MM.1S (cell line): Measurements from ENCODE around the gene APBB2.

Source experiments
- DNase-seq: peaks from one replicate; pipeline ENCODE4 v3.0.0-alpha.2; 2015
- H2AFZ ChIP-seq: fragments of 300-600 bp; sonication (generic); 2 replicates; pipeline ENCODE4 v1.6.0; 2016; ENCODE audit warnings: antibody characterized with exemption, low read length
- H3F3A ChIP-seq: fragments of 300-600 bp; sonication (generic); 2 replicates; pipeline ENCODE4 v1.6.1; 2016; ENCODE audit warnings: mild to moderate bottlenecking, antibody characterized with exemption, low read length, moderate library complexity, mixed read lengths; ENCODE audit not compliant: insufficient read depth
- H3K27ac ChIP-seq: fragments of 300-600 bp; sonication (generic); 2 replicates; pipeline ENCODE4 v1.5.1; 2016; ENCODE audit warnings: mild to moderate bottlenecking, low read length
- H3K27me3 ChIP-seq: fragments of 300-600 bp; sonication (generic); replicated peaks from 2 replicates; pipeline ENCODE4 v1.6.0; 2016; ENCODE audit warnings: low read length; ENCODE audit not compliant: insufficient read depth
- H3K36me3 ChIP-seq: fragments of 300-600 bp; sonication (generic); replicated peaks from 2 replicates; pipeline ENCODE4 v1.6.1; 2016; ENCODE audit warnings: mild to moderate bottlenecking, low read length, mixed read lengths; ENCODE audit not compliant: insufficient read depth
- H3K4me1 ChIP-seq: fragments of 300-600 bp; sonication (generic); 2 replicates; pipeline ENCODE4 v1.6.1; 2016; ENCODE audit warnings: low read length, mixed read lengths
- H3K4me2 ChIP-seq: fragments of 300-600 bp; sonication (generic); 2 replicates; pipeline ENCODE4 v1.6.0; 2016; ENCODE audit warnings: low read depth, low read length
- H3K4me3 ChIP-seq: fragments of 300-600 bp; sonication (generic); 2 replicates; pipeline ENCODE4 v1.5.1; 2016; ENCODE audit warnings: low read length, mixed read lengths
- H3K79me2 ChIP-seq: fragments of 300-600 bp; sonication (generic); 2 replicates; pipeline ENCODE4 v1.6.1; 2016; ENCODE audit warnings: mixed run types, low read length, mixed read lengths
- H3K9ac ChIP-seq: fragments of 300-600 bp; sonication (generic); 2 replicates; pipeline ENCODE4 v1.6.1; 2016; ENCODE audit warnings: low read length, mixed read lengths
- H3K9me2 ChIP-seq: fragments of 300-600 bp; sonication (generic); replicated peaks from 2 replicates; pipeline ENCODE4 v1.6.1; 2016; ENCODE audit warnings: mild to moderate bottlenecking, low read length, mixed read lengths; ENCODE audit not compliant: insufficient read depth
- H3K9me3 ChIP-seq: fragments of 300-600 bp; sonication (generic); replicated peaks from 2 replicates; pipeline ENCODE4 v1.6.1; 2016; ENCODE audit warnings: mild to moderate bottlenecking, low read length, mixed read lengths; ENCODE audit not compliant: insufficient read depth
- H4K20me1 ChIP-seq: fragments of 300-600 bp; sonication (generic); 2 replicates; pipeline ENCODE4 v1.6.1; 2016; ENCODE audit warnings: mild to moderate bottlenecking, low read length, moderate library complexity, mixed read lengths; ENCODE audit not compliant: insufficient read depth
- EZH2 ChIP-seq: fragments of 300-600 bp; sonication (generic); optimal IDR thresholded peaks from 2 replicates; pipeline ENCODE3; 2017; ENCODE audit warnings: low read depth, mild to moderate bottlenecking, antibody characterized with exemption, low read length, mixed read lengths
- EZH2phosphoT487 ChIP-seq: fragments of 300-600 bp; sonication (generic); IDR thresholded peaks from 2 replicates; pipeline ENCODE4 v1.6.1; 2018; ENCODE audit warnings: antibody characterized with exemption, low read length
- TF ChIP-seq, protein P1 (sequence below): fragments of 300-600 bp; sonication (generic); IDR thresholded peaks from 2 replicates; pipeline ENCODE4 v1.5.1; 2016; ENCODE audit warnings: antibody characterized with exemption, low read length, mixed read lengths

APBB2 gene

DNA sequence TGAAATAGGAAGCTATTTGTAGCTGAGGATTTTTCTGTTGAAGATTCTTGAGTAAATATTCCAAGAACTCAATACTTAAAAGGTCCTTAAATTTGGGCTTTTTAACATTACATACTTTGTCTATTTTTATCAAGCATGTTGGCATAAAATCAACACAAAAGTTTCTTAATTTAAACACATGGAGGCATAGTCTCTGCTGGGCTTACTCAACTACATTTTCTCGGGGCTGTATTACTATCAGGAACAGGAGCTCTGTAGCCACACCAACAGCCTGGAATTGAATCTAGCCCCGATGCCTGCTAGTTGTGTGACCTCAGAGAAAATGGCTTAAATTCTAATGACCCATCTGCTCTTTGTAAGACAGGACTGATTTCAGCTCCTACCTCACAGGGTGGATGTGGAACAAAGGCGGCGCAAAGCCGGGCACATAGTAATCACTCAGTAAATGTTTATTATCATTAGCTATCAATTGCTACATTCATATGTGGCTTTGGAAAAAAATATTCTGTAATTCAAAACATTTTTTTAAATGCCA, 257.6 kb downstream of the APBB2 start:
- H3K9me2 ChIP-seq, result no peaks in the 10 kb centered on the region
- no peaks in the 10 kb centered on the region for H3K79me2 ChIP-seq
- no peak overlapping the region for H3K4me2 ChIP-seq
- no peaks in the 10 kb centered on the region for H4K20me1 ChIP-seq
- H3K9ac ChIP-seq, result no peak overlapping the region
- H3F3A ChIP-seq, result no peaks in the 10 kb centered on the region
- H3K4me3 ChIP-seq, result no peak overlapping the region
- no peak overlapping the region for H2AFZ ChIP-seq
- no peaks in the 10 kb centered on the region for H3K4me1 ChIP-seq
- no peak for DNase-seq
- H3K36me3 ChIP-seq, result no peaks in the 10 kb centered on the region
- TF ChIP-seq EZH2 (no peak), EZH2phosphoT487 (no peak)
- TF ChIP-seq, protein P1, sequence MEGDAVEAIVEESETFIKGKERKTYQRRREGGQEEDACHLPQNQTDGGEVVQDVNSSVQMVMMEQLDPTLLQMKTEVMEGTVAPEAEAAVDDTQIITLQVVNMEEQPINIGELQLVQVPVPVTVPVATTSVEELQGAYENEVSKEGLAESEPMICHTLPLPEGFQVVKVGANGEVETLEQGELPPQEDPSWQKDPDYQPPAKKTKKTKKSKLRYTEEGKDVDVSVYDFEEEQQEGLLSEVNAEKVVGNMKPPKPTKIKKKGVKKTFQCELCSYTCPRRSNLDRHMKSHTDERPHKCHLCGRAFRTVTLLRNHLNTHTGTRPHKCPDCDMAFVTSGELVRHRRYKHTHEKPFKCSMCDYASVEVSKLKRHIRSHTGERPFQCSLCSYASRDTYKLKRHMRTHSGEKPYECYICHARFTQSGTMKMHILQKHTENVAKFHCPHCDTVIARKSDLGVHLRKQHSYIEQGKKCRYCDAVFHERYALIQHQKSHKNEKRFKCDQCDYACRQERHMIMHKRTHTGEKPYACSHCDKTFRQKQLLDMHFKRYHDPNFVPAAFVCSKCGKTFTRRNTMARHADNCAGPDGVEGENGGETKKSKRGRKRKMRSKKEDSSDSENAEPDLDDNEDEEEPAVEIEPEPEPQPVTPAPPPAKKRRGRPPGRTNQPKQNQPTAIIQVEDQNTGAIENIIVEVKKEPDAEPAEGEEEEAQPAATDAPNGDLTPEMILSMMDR, result no peak
- H3K27ac ChIP-seq, result no peak overlapping the region
- H3K27me3 ChIP-seq, result no peaks in the 10 kb centered on the region
- H3K9me3 ChIP-seq, result no peaks in the 10 kb centered on the region

DNA sequence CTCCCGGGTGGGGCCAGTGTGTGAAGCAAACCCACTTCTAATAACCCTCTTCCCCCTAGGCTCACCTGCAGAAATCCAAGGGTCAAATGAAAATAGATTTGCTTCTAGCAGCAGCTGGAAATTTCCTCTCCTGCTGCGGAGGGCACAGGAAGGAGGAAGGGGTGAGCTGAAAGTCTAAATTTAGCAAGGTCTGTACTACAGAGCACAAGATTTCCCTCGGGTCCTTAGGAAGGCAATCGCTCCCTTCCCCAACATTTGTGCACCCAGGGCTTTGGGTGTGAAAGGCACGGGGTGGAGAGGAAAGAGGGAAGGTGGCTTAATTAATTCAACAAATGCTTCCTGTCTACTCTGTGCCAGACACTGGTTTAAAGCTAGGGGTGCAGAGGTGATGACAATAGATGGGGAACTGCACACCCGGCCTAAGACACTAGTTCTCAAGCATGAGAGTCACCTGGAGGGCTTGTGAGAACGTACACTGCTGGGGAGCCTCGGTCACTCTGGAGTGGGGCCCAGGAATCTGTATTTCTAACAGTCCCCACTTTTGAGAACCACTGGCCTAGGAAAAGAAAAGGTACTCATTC, 260.2 kb downstream of the APBB2 start:
- Histone ChIP-seq H3K4me2 (no peak overlapping the region), H3F3A (no peaks in the 10 kb centered on the region), H3K4me3 (no peak overlapping the region), H3K9me3 (no peaks in the 10 kb centered on the region), H3K27me3 (no peaks in the 10 kb centered on the region), H3K27ac (no peak overlapping the region), H3K9ac (no peak overlapping the region), H4K20me1 (no peaks in the 10 kb centered on the region), H3K9me2 (no peaks in the 10 kb centered on the region), H3K4me1 (no peaks in the 10 kb centered on the region), H3K79me2 (no peaks in the 10 kb centered on the region), H3K36me3 (no peaks in the 10 kb centered on the region), H2AFZ (no peak overlapping the region)
- TF ChIP-seq, protein P1, result no peak
- TF ChIP-seq EZH2phosphoT487 (no peak), EZH2 (no peak)
- no peak for DNase-seq

DNA sequence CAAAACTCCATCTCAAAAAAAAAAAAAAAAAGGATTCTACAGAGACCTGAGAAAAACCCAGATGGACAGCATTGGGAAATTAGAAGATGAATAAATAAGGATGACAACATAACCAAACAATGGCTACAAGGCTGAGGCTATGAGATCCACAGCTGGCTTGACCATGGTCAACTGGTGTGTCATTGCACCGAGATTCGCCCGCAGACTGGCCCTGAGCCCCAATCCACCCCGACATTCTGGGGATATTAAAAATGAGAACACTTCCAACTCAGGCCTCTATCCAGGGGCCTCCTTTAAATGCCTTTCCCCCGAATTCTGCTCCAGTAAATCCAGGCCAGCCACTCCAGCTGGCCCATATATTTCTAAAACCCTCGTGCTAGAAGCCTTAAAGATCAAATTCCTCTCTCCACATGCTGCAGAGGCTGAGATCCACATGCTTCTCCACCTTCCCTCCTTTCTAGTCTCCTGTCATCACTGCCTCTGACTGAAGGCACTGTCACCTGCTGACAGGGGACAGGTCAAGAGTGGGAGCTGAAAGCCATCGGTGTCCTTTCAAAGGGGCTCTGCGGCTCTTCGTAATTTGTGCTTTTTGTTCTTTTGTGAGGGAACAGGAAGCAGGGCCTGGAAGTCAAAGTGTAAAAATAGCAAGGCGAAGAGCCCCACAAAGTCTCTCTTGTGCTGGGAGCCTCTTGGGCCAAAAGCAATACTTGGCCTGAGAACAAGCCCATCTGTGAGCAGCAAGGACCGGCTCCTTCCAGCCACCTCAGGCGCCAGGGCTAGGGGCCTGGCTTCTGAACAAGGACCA, 260.9 kb downstream of the APBB2 start:
- H3K27ac ChIP-seq, result no peak overlapping the region
- H3K9ac ChIP-seq, result no peak overlapping the region
- H4K20me1 ChIP-seq, result no peaks in the 10 kb centered on the region
- no peaks in the 10 kb centered on the region for H3F3A ChIP-seq
- H3K4me1 ChIP-seq, result no peaks in the 10 kb centered on the region
- no peak overlapping the region for H2AFZ ChIP-seq
- no peak overlapping the region for H3K4me2 ChIP-seq
- no peaks in the 10 kb centered on the region for H3K79me2 ChIP-seq
- H3K9me2 ChIP-seq, result no peaks in the 10 kb centered on the region
- no peaks in the 10 kb centered on the region for H3K36me3 ChIP-seq
- no peaks in the 10 kb centered on the region for H3K9me3 ChIP-seq
- H3K4me3 ChIP-seq, result no peak overlapping the region
- DNase-seq, result no peak
- H3K27me3 ChIP-seq, result no peaks in the 10 kb centered on the region
- TF ChIP-seq, protein P1, result no peak
- TF ChIP-seq EZH2phosphoT487 (no peak), EZH2 (no peak)
